A673 (cell line): ENCODE data around the gene CD93. TPM values are rescaled to one million over a fixed set of nuclear protein-coding genes. Genes with fewer than 3 reads are reported as not detected.

Experiments used
- BruUV-seq: library from RNA; stranded (reverse); fragments of 400-500 nt; replicated peaks from 2 replicates; lab custom pipeline; 2021; lab: Mats Ljungman, UMichigan
- CTCF ChIA-PET: fragments of 300-600 bp; sonication (Branson Sonifier 250); formaldehyde crosslinking; loops from one replicate; lab custom pipeline; 2022; ENCODE audit warnings: antibody characterized with exemption; lab: Charles Lee
- POLR2A ChIA-PET: fragments of 300-600 bp; sonication (Branson Sonifier 250); formaldehyde crosslinking; loops from one replicate; lab custom pipeline; 2022; ENCODE audit warnings: antibody characterized with exemption; ENCODE audit not compliant: low non-redundant PET; lab: Charles Lee
- DNase-seq: peaks from one replicate; pipeline ENCODE4 v3.0.0-alpha.2; 2015; ENCODE audit warnings: low spot score
- H3K27ac ChIP-seq: fragments of 200-600 bp; sonication (generic); 2 replicates; pipeline ENCODE4 v1.5.1; 2016; ENCODE audit warnings: mixed run types, low read depth, mild to moderate bottlenecking, mixed read lengths, antibody characterized with exemption, low read length; ENCODE audit not compliant: poor library complexity, severe bottlenecking
- H3K27me3 ChIP-seq: fragments of 200-600 bp; sonication (generic); replicated peaks from 2 replicates; pipeline ENCODE4 v1.6.1; 2017; ENCODE audit warnings: mixed run types, low read depth, mild to moderate bottlenecking, mixed read lengths, antibody characterized with exemption, low read length; ENCODE audit not compliant: insufficient read depth, poor library complexity
- H3K36me3 ChIP-seq: fragments of 200-600 bp; sonication (generic); 2 replicates; pipeline ENCODE4 v1.6.1; 2016; ENCODE audit warnings: mixed run types, mild to moderate bottlenecking, mixed read lengths, antibody characterized with exemption, low read length; ENCODE audit not compliant: insufficient read depth, poor library complexity, severe bottlenecking
- H3K4me1 ChIP-seq: fragments of 200-600 bp; sonication (generic); 2 replicates; pipeline ENCODE4 v1.6.1; 2017; ENCODE audit warnings: mixed run types, mild to moderate bottlenecking, mixed read lengths, antibody characterized with exemption, low read length; ENCODE audit not compliant: insufficient read depth, poor library complexity, severe bottlenecking
- H3K4me3 ChIP-seq: fragments of 200-600 bp; sonication (generic); 2 replicates; pipeline ENCODE4 v1.5.1; 2016; ENCODE audit warnings: low read depth, mixed run types, mild to moderate bottlenecking, mixed read lengths, low read length; ENCODE audit not compliant: poor library complexity, severe bottlenecking
- H3K9me3 ChIP-seq: fragments of 200-600 bp; sonication (generic); 2 replicates; pipeline ENCODE4 v1.6.1; 2016; ENCODE audit warnings: mixed run types, low read depth, mild to moderate bottlenecking, mixed read lengths, antibody characterized with exemption, low read length; ENCODE audit not compliant: poor library complexity, severe bottlenecking
- EZH2 ChIP-seq: fragments of 200-600 bp; sonication (generic); IDR thresholded peaks from 2 replicates; pipeline ENCODE4 v1.6.1; 2017; ENCODE audit warnings: borderline replicate concordance, low read depth, mild to moderate bottlenecking, mixed read lengths, antibody characterized with exemption, low read length; ENCODE audit not compliant: poor library complexity, severe bottlenecking
- intact Hi-C: fragments of 100-400 bp; cut with micrococcal nuclease; formaldehyde crosslinking; loops from one replicate; pipeline ENCODE4 v1.10.0; 2022; ENCODE audit not compliant: unreplicated experiment
- total RNA-seq: library from RNA; stranded (reverse); gene quantifications from 2 replicates; pipeline ENCODE4 v1.2.3, GENCODE V29; 2021
- TF ChIP-seq, protein P1 (sequence below): fragments of 300-800, 200-600 bp; sonication (generic); conservative IDR thresholded peaks from 2 replicates; pipeline ENCODE4 v1.5.1; 2017; ENCODE audit warnings: low read depth, mild to moderate bottlenecking, antibody characterized with exemption, low read length, moderate library complexity, mixed read lengths

The CD93 gene
- total RNA-seq, 1 experiment from 2014 or later: 0.06 TPM

GRCh38 chr20:23107466-23107865 is 21.3 kb upstream of the CD93 start:
- ChIA-PET POLR2A (no interaction called here), CTCF (no interaction called here)
- intact Hi-C loops: no loop called here
- DNase-seq: no peak
- Histone ChIP-seq H3K36me3 (no peaks in the 10 kb centered on the region), H3K9me3 (no peaks in the 10 kb centered on the region), H3K27me3 (peaks cover 7% of the 10 kb centered on the region), H3K27ac (no peak overlapping the region), H3K4me1 (no peaks in the 10 kb centered on the region), H3K4me3 (no peak overlapping the region)
- BruUV-seq: no TSS peak
- no peak for TF ChIP-seq EZH2
- TF ChIP-seq, protein P1, sequence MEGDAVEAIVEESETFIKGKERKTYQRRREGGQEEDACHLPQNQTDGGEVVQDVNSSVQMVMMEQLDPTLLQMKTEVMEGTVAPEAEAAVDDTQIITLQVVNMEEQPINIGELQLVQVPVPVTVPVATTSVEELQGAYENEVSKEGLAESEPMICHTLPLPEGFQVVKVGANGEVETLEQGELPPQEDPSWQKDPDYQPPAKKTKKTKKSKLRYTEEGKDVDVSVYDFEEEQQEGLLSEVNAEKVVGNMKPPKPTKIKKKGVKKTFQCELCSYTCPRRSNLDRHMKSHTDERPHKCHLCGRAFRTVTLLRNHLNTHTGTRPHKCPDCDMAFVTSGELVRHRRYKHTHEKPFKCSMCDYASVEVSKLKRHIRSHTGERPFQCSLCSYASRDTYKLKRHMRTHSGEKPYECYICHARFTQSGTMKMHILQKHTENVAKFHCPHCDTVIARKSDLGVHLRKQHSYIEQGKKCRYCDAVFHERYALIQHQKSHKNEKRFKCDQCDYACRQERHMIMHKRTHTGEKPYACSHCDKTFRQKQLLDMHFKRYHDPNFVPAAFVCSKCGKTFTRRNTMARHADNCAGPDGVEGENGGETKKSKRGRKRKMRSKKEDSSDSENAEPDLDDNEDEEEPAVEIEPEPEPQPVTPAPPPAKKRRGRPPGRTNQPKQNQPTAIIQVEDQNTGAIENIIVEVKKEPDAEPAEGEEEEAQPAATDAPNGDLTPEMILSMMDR: no peak

- no TSS peak for BruUV-seq
- Histone ChIP-seq H3K9me3 (no peaks in the 10 kb centered on the region), H3K4me1 (no peaks in the 10 kb centered on the region), H3K36me3 (no peaks in the 10 kb centered on the region), H3K4me3 (no peak overlapping the region), H3K27ac (no peak overlapping the region), H3K27me3 (peaks cover 7% of the 10 kb centered on the region)
- no peak for TF ChIP-seq EZH2
- TF ChIP-seq, protein P1: no peak
- CTCF ChIA-PET: no interaction called here
- intact Hi-C loops: no loop called here
- POLR2A ChIA-PET: no interaction called here
- no peak for DNase-seq
Observed at GRCh38 chr20:23106271-23106851, 20.2 kb upstream of the CD93 start.

- Histone ChIP-seq H3K9me3 (no peaks in the 10 kb centered on the region), H3K36me3 (no peaks in the 10 kb centered on the region), H3K27me3 (peaks cover 7% of the 10 kb centered on the region), H3K27ac (no peak overlapping the region), H3K4me3 (no peak overlapping the region), H3K4me1 (no peaks in the 10 kb centered on the region)
- BruUV-seq: no TSS peak
- TF ChIP-seq, protein P1: no peak
- TF ChIP-seq EZH2: no peak
- DNase-seq: no peak
- POLR2A ChIA-PET: no interaction called here
- intact Hi-C loops: no loop called here
- CTCF ChIA-PET: no interaction called here
Observed at GRCh38 chr20:23105193-23105592, 19.1 kb upstream of the CD93 start.
